ENCODE results near the gene ELAVL2. TPM values are rescaled to one million over a fixed set of nuclear protein-coding genes. Genes with fewer than 3 reads are reported as not detected.

Gene ELAVL2
- total RNA-seq, 1 experiment from 2014 or later: not detected

- no TSS peak for BruUV-seq (replicated peaks)
- peak; percentile 28 for TF ChIP-seq CTCF (conservative IDR thresholded peaks at IDR 0.05)
- TF ChIP-seq EZH2 (IDR thresholded peaks at IDR 0.05; ENCODE audit: low read depth): no peak
- Histone ChIP-seq H2AFZ (no peak overlapping the region), H3K27ac (no peak overlapping the region), H3K4me2 (no peak overlapping the region), H3K36me3 (ENCODE audit: low read depth) (no peaks in the 10 kb centered on the region), H4K20me1 (ENCODE audit: insufficient read depth) (no peaks in the 10 kb centered on the region), H3K4me1 (replicated peaks; ENCODE audit: insufficient read depth) (no peaks in the 10 kb centered on the region), H3K4me3 (no peak overlapping the region), H3K27me3 (ENCODE audit: insufficient read depth, low read depth) (no peaks in the 10 kb centered on the region), H3K9me2 (ENCODE audit: insufficient read depth) (no peaks in the 10 kb centered on the region), H3K79me2 (ENCODE audit: low read depth) (no peaks in the 10 kb centered on the region), H3F3A (ENCODE audit: insufficient read depth, low read depth) (no peaks in the 10 kb centered on the region), H3K9me3 (ENCODE audit: insufficient read depth, low read depth) (no peaks in the 10 kb centered on the region)
- ChIA-PET CTCF (no interaction called here), POLR2A (ENCODE audit: unreplicated experiment) (no interaction called here)
- no peak for DNase-seq
- intact Hi-C loops (cut with micrococcal nuclease; ENCODE audit: unreplicated experiment): no loop called here
These were observed 16.6 kb upstream of the ELAVL2 start for GRCh38 chr9:23842565-23843129.

GRCh38 chr9:23841304-23841703, 15.3 kb upstream of the ELAVL2 start:
- POLR2A ChIA-PET (ENCODE audit: unreplicated experiment): no interaction called here
- H3K9me3 ChIP-seq (ENCODE audit: insufficient read depth, low read depth): no peaks in the 10 kb centered on the region
- intact Hi-C loops (cut with micrococcal nuclease; ENCODE audit: unreplicated experiment): no loop called here
- no peak overlapping the region for H3K4me3 ChIP-seq
- no TSS peak for BruUV-seq (replicated peaks)
- CTCF ChIA-PET: no interaction called here
- no peak overlapping the region for H3K4me2 ChIP-seq
- no peaks in the 10 kb centered on the region for H3K9me2 ChIP-seq (ENCODE audit: insufficient read depth)
- H3F3A ChIP-seq (ENCODE audit: insufficient read depth, low read depth): no peaks in the 10 kb centered on the region
- no peaks in the 10 kb centered on the region for H3K36me3 ChIP-seq (ENCODE audit: low read depth)
- no peaks in the 10 kb centered on the region for H3K4me1 ChIP-seq (replicated peaks; ENCODE audit: insufficient read depth)
- TF ChIP-seq CTCF (conservative IDR thresholded peaks at IDR 0.05): no peak
- TF ChIP-seq EZH2 (IDR thresholded peaks at IDR 0.05; ENCODE audit: low read depth): no peak
- no peak for DNase-seq
- no peaks in the 10 kb centered on the region for H3K79me2 ChIP-seq (ENCODE audit: low read depth)
- no peak overlapping the region for H2AFZ ChIP-seq
- H4K20me1 ChIP-seq (ENCODE audit: insufficient read depth): no peaks in the 10 kb centered on the region
- no peaks in the 10 kb centered on the region for H3K27me3 ChIP-seq (ENCODE audit: insufficient read depth, low read depth)
- no peak overlapping the region for H3K27ac ChIP-seq

GRCh38 chr9:23837038-23837437, 11.0 kb upstream of the ELAVL2 start:
- TF ChIP-seq CTCF (conservative IDR thresholded peaks at IDR 0.05) (no peak), EZH2 (IDR thresholded peaks at IDR 0.05; ENCODE audit: low read depth) (no peak)
- H3K36me3 ChIP-seq (ENCODE audit: low read depth): no peaks in the 10 kb centered on the region
- no peaks in the 10 kb centered on the region for H3K79me2 ChIP-seq (ENCODE audit: low read depth)
- no peaks in the 10 kb centered on the region for H3K9me2 ChIP-seq (ENCODE audit: insufficient read depth)
- H2AFZ ChIP-seq: no peak overlapping the region
- H3K4me2 ChIP-seq: no peak overlapping the region
- CTCF ChIA-PET: no interaction called here
- H3K27me3 ChIP-seq (ENCODE audit: insufficient read depth, low read depth): no peaks in the 10 kb centered on the region; the same call in 1 of the 2 replicates
- DNase-seq: no peak
- H3K4me3 ChIP-seq: no peak overlapping the region
- no peaks in the 10 kb centered on the region for H4K20me1 ChIP-seq (ENCODE audit: insufficient read depth)
- no peaks in the 10 kb centered on the region for H3K9me3 ChIP-seq (ENCODE audit: insufficient read depth, low read depth)
- H3K27ac ChIP-seq: no peak overlapping the region
- H3K4me1 ChIP-seq (replicated peaks; ENCODE audit: insufficient read depth): no peaks in the 10 kb centered on the region
- H3F3A ChIP-seq (ENCODE audit: insufficient read depth, low read depth): no peaks in the 10 kb centered on the region
- BruUV-seq (replicated peaks): no TSS peak
- intact Hi-C loops (cut with micrococcal nuclease; ENCODE audit: unreplicated experiment): no loop called here
- POLR2A ChIA-PET (ENCODE audit: unreplicated experiment): no interaction called here
